ENCODE data around the gene E2F6. TPM values are rescaled to one million over a fixed set of nuclear protein-coding genes. Genes with fewer than 3 reads are reported as not detected.

The E2F6 gene
- polyA plus RNA-seq, 3 donors = 3.5 to 6.4 (median 3.7) TPM

DNA sequence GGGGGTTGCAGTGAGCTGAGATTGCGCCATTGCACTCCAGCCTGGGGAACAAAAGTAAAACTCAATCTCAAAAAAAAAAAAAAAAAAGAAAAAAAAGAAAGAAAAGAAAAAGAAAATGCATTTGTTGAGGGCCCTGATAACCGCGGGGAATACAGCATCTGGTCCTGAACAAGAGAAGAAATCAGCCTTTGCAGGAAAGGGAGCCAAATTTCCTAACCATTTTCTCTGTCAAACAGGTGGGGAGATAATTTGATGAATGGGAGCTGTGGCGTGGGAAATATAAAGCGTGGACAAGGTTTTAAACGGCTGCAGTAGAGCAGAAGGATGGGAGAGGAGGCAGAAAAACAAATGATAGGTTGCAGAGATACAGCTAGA lies 864 bp downstream of the E2F6 start:
- Histone ChIP-seq H3K27ac (ENCODE audit: low read depth in 1 of 2, low read length in 2 of 2) (peak overlapping the region in 1 of 2 donors; percentile 84), H3K36me3 (replicated peaks in 1 of 2; ENCODE audit: control insufficient read depth in 1 of 2, insufficient read depth in 2 of 2, low read length in 2 of 2) (no peaks in the 10 kb centered on the region), H3K4me2 (replicated peaks; ENCODE audit: extremely low read depth, low read length, poor library complexity, severe bottlenecking) (peak overlapping the region; percentile 74), H3K9ac (ENCODE audit: insufficient read depth, low read length, poor library complexity, severe bottlenecking) (peak overlapping the region; percentile 70), H3K79me2 (ENCODE audit: insufficient read depth, low read length) (peaks cover 53% of the 10 kb centered on the region), H3K4me1 (ENCODE audit: control insufficient read depth in 1 of 2, insufficient read depth in 2 of 2, low read length in 2 of 2) (peaks cover 14 to 17% of the 10 kb centered on the region in 2 donors), H3K27me3 (ENCODE audit: control insufficient read depth in 2 of 2, insufficient read depth in 2 of 2, low read length in 2 of 2) (no peaks in the 10 kb centered on the region), H3K4me3 (replicated peaks in 1 of 3; ENCODE audit: low read depth in 2 of 3, low read length in 3 of 3) (peak overlapping the region; percentile 44 to 82 (median 77)), H2AFZ (ENCODE audit: insufficient read depth, low read depth, low read length, poor library complexity, severe bottlenecking) (peak overlapping the region; percentile 89), H3K9me3 (replicated peaks in 1 of 2; ENCODE audit: control insufficient read depth in 1 of 2, insufficient read depth in 1 of 2, low read length in 2 of 2) (no peaks in the 10 kb centered on the region), H4K20me1 (ENCODE audit: insufficient read depth, low read length) (peaks cover 40% of the 10 kb centered on the region)
- peaks cover 0 to 2% (median 2%) of the 10 kb centered on the region in 3 donors for H3K27me3 Mint-ChIP-seq (ENCODE audit: low read depth in 3 of 3)
- TF ChIP-seq, protein P1, sequence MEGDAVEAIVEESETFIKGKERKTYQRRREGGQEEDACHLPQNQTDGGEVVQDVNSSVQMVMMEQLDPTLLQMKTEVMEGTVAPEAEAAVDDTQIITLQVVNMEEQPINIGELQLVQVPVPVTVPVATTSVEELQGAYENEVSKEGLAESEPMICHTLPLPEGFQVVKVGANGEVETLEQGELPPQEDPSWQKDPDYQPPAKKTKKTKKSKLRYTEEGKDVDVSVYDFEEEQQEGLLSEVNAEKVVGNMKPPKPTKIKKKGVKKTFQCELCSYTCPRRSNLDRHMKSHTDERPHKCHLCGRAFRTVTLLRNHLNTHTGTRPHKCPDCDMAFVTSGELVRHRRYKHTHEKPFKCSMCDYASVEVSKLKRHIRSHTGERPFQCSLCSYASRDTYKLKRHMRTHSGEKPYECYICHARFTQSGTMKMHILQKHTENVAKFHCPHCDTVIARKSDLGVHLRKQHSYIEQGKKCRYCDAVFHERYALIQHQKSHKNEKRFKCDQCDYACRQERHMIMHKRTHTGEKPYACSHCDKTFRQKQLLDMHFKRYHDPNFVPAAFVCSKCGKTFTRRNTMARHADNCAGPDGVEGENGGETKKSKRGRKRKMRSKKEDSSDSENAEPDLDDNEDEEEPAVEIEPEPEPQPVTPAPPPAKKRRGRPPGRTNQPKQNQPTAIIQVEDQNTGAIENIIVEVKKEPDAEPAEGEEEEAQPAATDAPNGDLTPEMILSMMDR (IDR thresholded peaks at IDR 0.05) = no peak
- intact Hi-C loops (cut with micrococcal nuclease) = loop anchor here in 1 of 2 donors (5.0 to 10.0 kb wide), 3 partner anchors 222 to 310 kb away; partner anchors contain the start of gene SLC66A3
- peak overlapping the region; percentile 88 to 94 (median 92) for H3K27ac Mint-ChIP-seq
- H3K4me3 Mint-ChIP-seq = peak overlapping the region; percentile 93 to 95
- H3K36me3 Mint-ChIP-seq = peaks cover 2 to 15% of the 10 kb centered on the region in 2 donors
- no peak for DNase-seq
- WGBS (ENCODE audit: insufficient coverage) = 19% methylated on average over 3 of the region's 6 CpGs
- H3K4me1 Mint-ChIP-seq = peaks cover 29% of the 10 kb centered on the region
- H3K9me3 Mint-ChIP-seq = no peaks in the 10 kb centered on the region

DNA sequence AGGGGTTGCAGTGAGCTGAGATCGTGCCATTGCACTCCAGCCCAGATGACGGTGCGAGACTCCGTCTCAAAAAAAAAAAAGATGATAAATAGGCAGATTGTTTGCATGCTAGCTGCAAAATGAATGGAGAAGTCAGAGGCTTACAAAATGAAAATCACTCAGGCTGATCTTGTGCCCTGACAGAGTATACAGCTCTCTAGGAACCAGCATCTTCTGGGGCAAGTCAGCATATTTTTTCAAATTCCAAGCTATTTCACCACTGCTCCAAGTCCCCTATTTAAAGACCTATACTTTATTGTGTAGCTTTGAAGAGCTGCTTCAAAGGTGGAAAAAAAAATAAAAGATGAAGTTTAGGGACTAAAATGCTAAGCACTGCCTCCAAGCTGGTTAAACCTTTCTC lies 6.1 kb downstream of the E2F6 start:
- Mint-ChIP-seq H3K4me3 (no peak overlapping the region), H3K27ac (no peak overlapping the region), H3K9me3 (no peaks in the 10 kb centered on the region), H3K4me1 (peaks cover 32% of the 10 kb centered on the region), H3K27me3 (ENCODE audit: low read depth in 3 of 3) (peaks cover 0 to 1% (median 0%) of the 10 kb centered on the region in 3 donors), H3K36me3 (peaks cover 19 to 29% of the 10 kb centered on the region in 2 donors)
- WGBS (ENCODE audit: insufficient coverage) = 100% methylated on average over 4 of the region's 4 CpGs
- Histone ChIP-seq H3K4me2 (replicated peaks; ENCODE audit: extremely low read depth, low read length, poor library complexity, severe bottlenecking) (no peak overlapping the region), H4K20me1 (ENCODE audit: insufficient read depth, low read length) (peaks cover 87% of the 10 kb centered on the region), H3K36me3 (replicated peaks in 1 of 2; ENCODE audit: control insufficient read depth in 1 of 2, insufficient read depth in 2 of 2, low read length in 2 of 2) (peaks cover under 1 to 9% of the 10 kb centered on the region in 2 donors), H3K9me3 (replicated peaks in 1 of 2; ENCODE audit: control insufficient read depth in 1 of 2, insufficient read depth in 1 of 2, low read length in 2 of 2) (no peaks in the 10 kb centered on the region), H3K4me1 (ENCODE audit: control insufficient read depth in 1 of 2, insufficient read depth in 2 of 2, low read length in 2 of 2) (peaks cover 3 to 7% of the 10 kb centered on the region in 2 donors), H3K4me3 (replicated peaks in 1 of 3; ENCODE audit: low read depth in 2 of 3, low read length in 3 of 3) (no peak overlapping the region), H3K79me2 (ENCODE audit: insufficient read depth, low read length) (peaks cover 74% of the 10 kb centered on the region), H3K9ac (ENCODE audit: insufficient read depth, low read length, poor library complexity, severe bottlenecking) (no peak overlapping the region), H2AFZ (ENCODE audit: insufficient read depth, low read depth, low read length, poor library complexity, severe bottlenecking) (no peak overlapping the region), H3K27me3 (ENCODE audit: control insufficient read depth in 2 of 2, insufficient read depth in 2 of 2, low read length in 2 of 2) (no peaks in the 10 kb centered on the region), H3K27ac (ENCODE audit: low read depth in 1 of 2, low read length in 2 of 2) (no peak overlapping the region)
- intact Hi-C loops (cut with micrococcal nuclease) = loop anchor here in 1 of 2 donors (10.0 kb wide), 2 partner anchors 225 to 305 kb away; partner anchors contain the start of gene SLC66A3
- TF ChIP-seq, protein P1 (IDR thresholded peaks at IDR 0.05) = no peak
- DNase-seq = no peak

Data from CD14-positive monocyte (primary cell).